Stimulated activated CD8-positive, alpha-beta memory T cell treated with anti-CD3 and anti-CD28 coated beads, Interleukin-4, amount 100 ng/mL, for 48 hours (primary cell): ENCODE results near the gene TBX5.

Source experiments
- DNase-seq: peaks from one replicate; pipeline ENCODE4 v3.0.0-alpha.2; 2020

TBX5 gene

DNA sequence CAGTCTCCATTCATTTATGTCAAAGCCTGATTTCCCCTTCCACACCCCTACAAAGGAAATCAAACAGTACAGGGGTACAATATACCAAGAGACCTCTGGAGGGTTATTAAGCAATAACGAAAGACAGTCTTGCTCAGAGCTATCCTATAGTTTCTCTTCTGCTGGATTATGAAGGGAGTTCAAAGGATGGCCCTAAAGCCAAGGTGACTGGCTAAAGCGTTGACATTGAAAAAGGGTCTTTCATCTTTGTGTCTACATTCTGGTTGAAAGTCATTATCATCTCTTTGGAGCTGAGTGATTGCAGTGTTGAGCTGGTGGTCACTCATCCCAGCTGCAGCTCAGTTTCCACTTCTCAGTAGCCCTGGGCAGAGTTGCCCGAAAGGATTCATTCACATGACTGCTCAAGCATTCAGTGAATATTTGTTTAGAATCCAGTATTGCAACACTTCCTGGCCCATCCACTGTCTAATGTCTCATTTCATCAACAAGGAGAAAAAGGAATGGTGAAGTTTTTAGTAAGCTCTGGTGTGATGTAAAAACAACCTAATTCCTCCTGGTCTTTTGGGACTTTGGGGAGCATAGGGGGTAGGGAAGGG is 19.2 kb upstream of the TBX5 start:
- no peak for DNase-seq

GRCh38 chr12:114420944-114421335 is 15.0 kb upstream of the TBX5 start:
- no peak for DNase-seq

GRCh38 chr12:114420182-114420943 is 14.4 kb upstream of the TBX5 start:
- no peak for DNase-seq

GRCh38 chr12:114416028-114416427 is 10.1 kb upstream of the TBX5 start:
- DNase-seq: no peak

DNA sequence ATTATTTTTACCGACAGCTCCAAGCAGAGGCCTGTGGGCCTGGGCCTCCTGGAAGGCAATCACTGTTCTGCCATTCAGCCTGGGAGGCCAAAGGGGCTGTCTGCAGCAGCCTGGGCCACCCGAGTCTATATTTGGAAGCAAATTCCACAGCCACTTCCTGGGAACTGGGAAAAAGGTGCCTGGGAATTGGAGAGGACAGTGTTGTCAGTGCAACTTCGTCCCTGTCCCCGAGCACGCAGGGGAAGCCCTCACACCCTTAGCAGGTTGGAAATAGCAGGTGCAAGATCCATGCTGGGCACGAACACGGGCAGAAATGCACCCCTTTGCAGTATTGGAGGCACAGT is 9.6 kb upstream of the TBX5 start:
- no peak for DNase-seq

DNA sequence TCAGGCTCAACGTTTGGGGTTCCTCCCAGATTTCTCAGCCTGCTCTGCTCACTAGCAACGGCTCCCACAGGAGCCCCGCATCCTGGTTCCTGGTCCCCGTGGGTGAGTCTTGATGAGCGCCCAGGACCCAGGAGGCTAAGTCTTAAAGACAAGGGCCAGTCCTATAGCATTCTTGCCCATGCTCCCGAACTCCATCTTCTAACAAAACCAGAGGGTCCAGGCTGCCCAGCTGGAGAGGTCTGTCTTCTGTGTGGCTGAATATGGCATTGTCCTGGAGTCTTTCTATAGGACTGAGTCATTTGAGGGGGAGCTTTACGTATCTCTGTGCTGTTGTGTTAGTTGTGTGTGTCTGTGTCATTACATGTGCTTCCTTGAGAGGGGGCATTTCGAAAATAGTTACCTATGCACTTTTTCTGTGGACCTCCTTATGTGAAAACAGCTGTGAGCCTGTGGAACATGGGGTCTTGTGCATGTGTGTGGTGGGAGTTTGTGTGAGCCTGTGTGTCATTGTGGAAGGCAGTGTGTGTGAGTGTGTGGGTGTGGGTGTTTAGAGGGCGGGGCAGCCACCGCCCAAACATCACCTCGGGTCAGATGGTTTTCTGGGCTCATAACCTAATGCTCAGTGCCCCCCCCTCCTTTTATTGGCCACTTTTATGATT is 9.1 kb upstream of the TBX5 start:
- DNase-seq: no peak

DNA sequence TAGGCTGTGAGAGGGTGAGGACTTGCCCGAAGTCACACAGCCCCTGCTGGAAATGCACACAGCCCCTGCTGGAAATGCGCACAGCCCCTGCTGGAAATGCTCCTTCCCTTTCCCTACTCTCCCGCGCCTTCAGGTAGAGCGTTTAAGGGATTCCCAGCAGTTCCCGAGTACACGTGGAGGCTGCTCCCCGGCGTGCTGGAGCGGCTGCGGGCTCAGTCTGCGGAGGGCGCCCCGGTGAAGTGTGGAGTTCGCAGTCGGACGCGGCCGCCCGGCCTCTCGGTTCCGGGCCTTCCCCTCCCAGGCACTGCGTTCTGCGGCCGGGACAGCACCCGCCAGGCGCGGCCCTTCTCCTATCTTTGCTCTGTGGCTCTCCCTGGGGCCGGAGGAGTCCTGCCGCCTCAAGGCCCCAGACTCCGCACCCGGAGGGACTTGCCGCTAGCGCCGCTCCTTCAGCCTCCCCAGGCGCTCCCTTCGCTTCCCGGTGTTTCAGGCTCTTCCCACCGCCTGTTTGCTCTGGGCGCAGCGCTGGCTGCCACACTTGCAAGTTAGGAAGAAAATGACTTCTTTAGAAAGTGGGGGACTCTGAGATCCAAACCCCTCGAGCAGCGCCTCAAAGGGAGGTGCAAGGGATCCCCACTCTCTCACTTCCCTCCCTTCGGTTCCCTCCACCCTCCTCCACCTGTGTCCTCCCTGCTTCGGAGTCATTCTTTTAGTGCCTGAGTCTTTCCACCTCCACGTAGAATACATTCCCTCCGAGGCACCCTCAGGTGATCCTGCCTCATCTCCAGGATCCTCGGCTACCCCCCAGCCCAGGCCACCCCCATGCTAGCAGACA is 8.3 kb upstream of the TBX5 start:
- no peak for DNase-seq

DNA sequence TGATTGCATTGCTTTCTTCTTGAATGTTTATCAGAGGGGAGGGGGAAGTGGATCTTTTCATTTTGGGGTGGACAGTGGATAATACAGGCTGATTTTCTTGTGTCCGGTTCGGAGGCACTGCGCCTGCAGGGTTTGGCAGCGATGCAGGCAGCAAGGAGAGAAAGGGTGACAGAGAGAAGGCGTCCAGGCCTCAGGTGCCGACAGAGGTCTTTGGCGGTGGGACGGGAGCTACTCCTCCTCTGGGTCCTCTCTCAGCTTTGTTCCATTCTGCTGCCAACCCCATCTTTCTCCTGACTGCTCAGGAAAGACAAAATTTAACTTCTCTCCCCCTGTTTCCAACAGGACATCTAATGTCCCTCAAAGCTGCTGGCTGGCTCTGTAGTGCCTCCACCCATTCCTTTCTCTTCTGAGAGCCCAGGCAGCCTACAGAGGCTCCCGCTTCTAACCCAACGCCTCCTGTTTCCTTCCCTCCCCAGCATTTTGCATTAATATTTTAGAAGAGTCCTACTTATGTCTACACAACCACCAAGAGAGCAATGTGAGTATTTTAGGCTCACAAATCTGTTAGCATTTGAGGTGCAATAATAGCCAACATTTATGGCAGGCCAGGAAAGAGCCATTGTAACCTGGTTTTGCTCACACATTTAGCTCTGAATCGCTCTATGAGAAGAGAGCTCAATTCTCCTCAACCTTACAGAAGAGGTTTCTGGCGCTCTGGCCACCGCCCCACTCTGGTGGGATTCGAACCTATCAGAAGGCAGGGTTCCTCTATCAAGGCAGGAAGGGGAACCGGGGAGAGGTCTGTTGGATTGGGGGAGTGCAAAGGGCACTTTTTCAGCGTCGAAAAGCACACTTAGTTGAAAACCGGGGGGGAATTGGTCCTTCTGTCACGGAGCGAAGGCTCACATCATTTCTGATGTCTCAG is 7.1 kb upstream of the TBX5 start:
- DNase-seq: no peak

DNA sequence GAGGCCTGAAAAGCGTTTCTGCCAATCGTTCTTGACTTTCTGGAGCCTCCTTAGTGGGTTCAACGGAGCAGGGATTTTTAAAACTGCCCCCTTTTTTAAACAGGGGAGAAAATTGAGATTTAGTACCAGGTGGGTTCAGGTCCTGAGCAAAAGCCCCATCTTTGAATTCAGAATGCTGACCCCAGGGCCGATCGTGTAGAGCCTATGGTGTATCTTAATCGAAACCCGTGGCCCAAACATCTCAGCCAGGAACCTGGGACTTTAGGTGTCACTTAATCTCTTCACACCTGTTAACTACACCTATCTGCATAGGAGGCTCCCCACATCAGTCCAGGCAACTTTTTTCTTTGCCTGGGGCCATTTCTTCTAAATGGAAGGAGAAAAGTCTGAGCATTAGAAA is 6.4 kb upstream of the TBX5 start:
- DNase-seq: no peak

DNA sequence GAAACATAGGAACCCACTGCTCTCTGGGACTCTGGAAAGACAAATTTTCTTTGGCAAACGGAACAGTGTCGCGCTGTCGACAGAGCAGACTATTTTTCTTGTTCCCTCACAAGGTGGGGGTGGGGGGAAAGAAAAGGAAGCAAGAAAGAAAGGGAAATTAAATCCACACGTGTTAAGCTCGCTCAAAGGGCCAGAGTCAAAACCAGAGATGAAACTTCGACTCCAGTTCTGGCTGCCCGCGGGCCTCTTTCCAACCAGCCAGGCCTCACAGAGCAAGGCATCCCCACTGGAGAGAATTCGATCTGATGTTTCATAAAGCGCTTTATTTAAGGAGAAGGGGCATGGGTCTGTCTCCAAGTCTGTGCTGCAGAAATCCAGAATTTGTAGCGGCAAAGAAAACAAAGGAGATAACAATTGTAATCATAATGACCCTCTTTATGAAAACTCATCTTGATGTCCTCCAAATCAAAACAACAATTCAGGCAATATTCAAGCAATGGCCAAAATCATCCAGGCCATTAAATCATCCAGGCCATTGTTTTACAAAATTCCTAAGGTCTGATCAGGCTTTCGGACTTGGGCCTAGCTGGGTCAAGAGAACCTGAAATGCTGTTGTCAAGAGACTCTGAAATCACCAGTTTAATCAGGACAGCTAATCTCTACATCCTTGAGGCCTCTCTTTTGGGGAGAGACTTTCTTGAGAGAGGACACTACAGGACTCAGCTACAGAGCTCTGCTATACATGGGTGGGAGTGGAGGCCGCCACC is 5.3 kb upstream of the TBX5 start:
- no peak for DNase-seq

GRCh38 chr12:114409852-114410600 is 4.1 kb upstream of the TBX5 start:
- DNase-seq: no peak

- no peak for DNase-seq
Observed at GRCh38 chr12:114408886-114409851, 3.2 kb upstream of the TBX5 start.

DNA sequence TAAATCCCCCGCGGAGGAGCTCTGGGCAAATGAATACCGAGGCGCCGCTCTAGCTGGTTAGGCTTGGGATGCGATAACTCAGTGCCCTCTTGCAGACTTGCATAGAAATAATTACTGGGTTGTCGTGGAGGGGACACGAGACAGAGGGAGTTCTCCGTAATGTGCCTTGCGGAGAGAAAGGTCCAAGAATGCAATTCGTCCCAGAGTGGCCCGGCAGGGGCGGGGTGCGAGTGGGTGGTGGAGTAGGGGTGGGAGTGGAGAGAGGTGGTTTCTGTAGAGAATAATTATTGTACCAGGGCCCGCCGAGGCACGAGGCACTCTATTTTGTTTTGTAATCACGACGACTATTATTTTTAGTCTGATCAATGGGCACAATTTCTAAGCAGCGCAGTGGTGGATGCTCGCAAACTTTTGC is 2.5 kb upstream of the TBX5 start:
- no peak for DNase-seq

DNA sequence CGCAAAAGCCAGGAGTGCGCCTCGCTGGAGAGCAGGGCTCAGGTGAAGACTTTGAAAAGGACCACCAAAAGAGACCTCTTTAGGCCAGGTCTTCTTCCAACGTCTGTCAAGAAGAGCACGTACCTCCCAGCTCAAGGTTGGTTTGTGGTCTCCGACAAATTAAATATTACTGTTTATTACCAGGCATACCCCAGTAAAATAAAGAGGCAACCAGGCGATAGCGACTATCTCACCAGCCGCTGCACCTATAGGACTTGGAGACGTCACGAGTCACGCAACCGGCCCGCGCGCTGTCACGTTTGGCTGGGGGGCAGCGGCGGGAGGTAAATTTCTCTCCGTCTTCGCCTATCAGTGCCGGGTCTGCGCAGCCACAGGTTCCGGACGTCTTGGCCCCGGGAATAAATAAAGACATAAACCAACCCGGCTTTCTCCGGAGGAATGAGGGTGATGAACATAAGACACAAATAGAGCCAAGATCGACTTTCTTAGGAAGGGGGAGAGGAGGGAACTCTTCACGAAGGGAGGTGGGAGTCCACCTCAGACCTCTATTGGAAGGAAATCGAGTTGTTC is 2.0 kb upstream of the TBX5 start:
- DNase-seq: no peak

- DNase-seq: no peak
Observed at GRCh38 chr12:114406984-114407841, 1.3 kb upstream of the TBX5 start.

- no peak for DNase-seq
Observed at GRCh38 chr12:114406316-114406983, 506 bp upstream of the TBX5 start.

DNA sequence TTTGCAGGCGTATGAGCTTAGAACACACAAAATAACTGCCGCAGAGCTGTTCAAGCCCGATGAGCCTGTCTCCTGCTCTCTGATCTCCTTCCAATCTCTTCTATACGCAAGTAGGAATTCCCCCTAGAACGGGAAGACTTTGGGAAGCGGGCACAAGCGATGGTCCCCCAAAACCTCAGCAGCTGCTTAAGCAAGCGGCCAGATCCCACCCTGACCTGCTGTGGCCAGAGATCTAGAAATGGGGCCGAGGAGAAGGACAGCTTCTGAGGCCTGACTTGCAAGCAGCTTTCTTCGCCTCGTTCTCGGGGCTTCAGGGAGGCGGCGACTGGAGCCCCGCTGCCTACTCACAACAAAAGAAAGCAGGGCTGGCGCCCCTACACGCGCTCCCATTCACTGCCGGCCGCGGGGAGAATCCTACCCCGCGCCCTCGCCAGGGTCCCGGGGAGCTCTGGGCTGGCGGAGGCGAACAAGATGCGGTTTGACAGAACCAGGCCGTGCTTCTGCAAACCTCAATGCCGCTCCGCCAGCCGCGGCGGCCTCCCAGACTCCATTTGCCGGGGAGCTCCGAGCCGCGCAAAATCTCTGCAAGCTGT is 922 bp downstream of the TBX5 start:
- DNase-seq: no peak
